Trophoblast cell (in vitro differentiated cells and primary cell): Measurements from ENCODE around the gene FRMD1.

Experiments used
- DNase-seq, 2 donors: peaks; one replicate each; pipeline ENCODE4 v3.0.0-alpha.2; 2016
- H2AFZ ChIP-seq: 2 replicates; pipeline ENCODE4 v1.6.1; 2013; ENCODE audit warnings: low read length, moderate library complexity, mild to moderate bottlenecking; ENCODE audit not compliant: insufficient read depth, poor library complexity
- H2AK5ac ChIP-seq: 2 replicates; pipeline ENCODE4 v1.6.1; 2013; ENCODE audit warnings: mild to moderate bottlenecking, low read length
- H2BK120ac ChIP-seq: 2 replicates; pipeline ENCODE4 v1.6.1; 2013; ENCODE audit warnings: low read length, mild to moderate bottlenecking, moderate library complexity; ENCODE audit not compliant: insufficient read depth, poor library complexity
- H2BK12ac ChIP-seq: 2 replicates; pipeline ENCODE4 v1.6.1; 2013; ENCODE audit warnings: mild to moderate bottlenecking, low read length, moderate library complexity
- H2BK5ac ChIP-seq: 2 replicates; pipeline ENCODE4 v1.6.1; 2013; ENCODE audit warnings: low read length, low read depth, moderate library complexity, mild to moderate bottlenecking; ENCODE audit not compliant: poor library complexity
- H3K14ac ChIP-seq: 2 replicates; pipeline ENCODE4 v1.6.1; 2013; ENCODE audit warnings: mild to moderate bottlenecking, low read length
- H3K18ac ChIP-seq: 2 replicates; pipeline ENCODE4 v1.6.1; 2013; ENCODE audit warnings: mild to moderate bottlenecking, low read length
- H3K23ac ChIP-seq: 2 replicates; pipeline ENCODE4 v1.6.1; 2013; ENCODE audit warnings: low read length
- H3K27ac ChIP-seq: 2 replicates; pipeline ENCODE4 v1.5.1; 2013; ENCODE audit warnings: low read depth, mild to moderate bottlenecking, inconsistent platforms, low read length, moderate library complexity
- H3K27me3 ChIP-seq: 2 replicates; pipeline ENCODE4 v1.6.1; 2013; ENCODE audit warnings: inconsistent platforms, mild to moderate bottlenecking, low read length, moderate library complexity; ENCODE audit not compliant: insufficient read depth
- H3K36me3 ChIP-seq, 2 experiments: 1 replicate in 1 of 2; 2 replicates in 1 of 2; pipeline ENCODE4 v1.6.1; 2013; ENCODE audit warnings: low read length in 2 of 2, mild to moderate bottlenecking in 2 of 2, moderate library complexity in 1 of 2; ENCODE audit not compliant: insufficient read depth in 2 of 2, control insufficient read depth in 1 of 2
- H3K4ac ChIP-seq: 2 replicates; pipeline ENCODE4 v1.6.1; 2013; ENCODE audit warnings: low read depth, mild to moderate bottlenecking, low read length, moderate library complexity
- H3K4me1 ChIP-seq, 2 experiments: 1 replicate in 1 of 2; 2 replicates in 1 of 2; pipeline ENCODE4 v1.6.1; 2013; ENCODE audit warnings: low read length in 2 of 2, mild to moderate bottlenecking in 2 of 2, moderate library complexity in 1 of 2; ENCODE audit not compliant: insufficient read depth in 2 of 2, control insufficient read depth in 1 of 2
- H3K4me2 ChIP-seq: 2 replicates; pipeline ENCODE4 v1.6.1; 2013; ENCODE audit warnings: inconsistent platforms, mild to moderate bottlenecking, low read length, moderate library complexity
- H3K4me3 ChIP-seq: 2 replicates; pipeline ENCODE4 v1.5.1; 2013; ENCODE audit warnings: mild to moderate bottlenecking, low read depth, low read length, inconsistent platforms
- H3K79me1 ChIP-seq: one replicate; pipeline ENCODE4 v1.6.1; 2013; ENCODE audit warnings: low read length
- H3K79me2 ChIP-seq: 2 replicates; pipeline ENCODE4 v1.6.1; 2013; ENCODE audit warnings: low read length, mild to moderate bottlenecking; ENCODE audit not compliant: control insufficient read depth, insufficient read depth, poor library complexity
- H3K9ac ChIP-seq: 2 replicates; pipeline ENCODE4 v1.6.1; 2013; ENCODE audit warnings: mild to moderate bottlenecking, low read length
- H3K9me3 ChIP-seq: 2 replicates; pipeline ENCODE4 v1.6.1; 2013; ENCODE audit warnings: low read depth, mild to moderate bottlenecking, control low read depth, inconsistent platforms, low read length; ENCODE audit not compliant: insufficient read depth
- H4K12ac ChIP-seq: 2 replicates; pipeline ENCODE4 v1.6.1; 2013; ENCODE audit warnings: low read depth, mild to moderate bottlenecking, low read length, moderate library complexity
- H4K8ac ChIP-seq: 2 replicates; pipeline ENCODE4 v1.6.1; 2013; ENCODE audit warnings: low read depth, mild to moderate bottlenecking, low read length, moderate library complexity
- H4K91ac ChIP-seq: one replicate; pipeline ENCODE4 v1.6.1; 2013; ENCODE audit warnings: low read depth, mild to moderate bottlenecking, low read length, moderate library complexity
- WGBS: extraction: QIAGEN DNeasy Blood & Tissue Kit; methylation state at CpG from one replicate; pipeline ENCODE4 v1.1.7; 2013; ENCODE audit warnings: missing lambda C conversion rate; ENCODE audit not compliant: insufficient read length, insufficient coverage; ENCODE audit errors: extremely low coverage; 5-methylcytosine and 5-hydroxymethylcytosine counted together

Gene FRMD1

GRCh38 chr6:168092541-168092940 is 13.5 kb upstream of the FRMD1 start:
- H2AFZ ChIP-seq = no peak overlapping the region
- no peak overlapping the region for H4K8ac ChIP-seq
- H3K18ac ChIP-seq = no peak overlapping the region
- H3K36me3 ChIP-seq = no peaks in the 10 kb centered on the region
- no peak overlapping the region for H3K27ac ChIP-seq
- H3K4ac ChIP-seq = no peak overlapping the region
- H4K12ac ChIP-seq = no peak overlapping the region
- peaks cover 4% of the 10 kb centered on the region for H3K79me1 ChIP-seq
- H3K14ac ChIP-seq = no peak overlapping the region
- H3K27me3 ChIP-seq = no peaks in the 10 kb centered on the region
- H2BK5ac ChIP-seq = no peak overlapping the region
- H3K4me1 ChIP-seq = peaks cover 13 to 15% of the 10 kb centered on the region in 2 experiments
- H4K91ac ChIP-seq = no peak overlapping the region
- H3K23ac ChIP-seq = no peak overlapping the region
- H3K4me2 ChIP-seq = no peak overlapping the region
- H3K4me3 ChIP-seq = no peak overlapping the region
- H3K9ac ChIP-seq = no peak overlapping the region
- H2BK120ac ChIP-seq = no peak overlapping the region
- H2AK5ac ChIP-seq = no peak overlapping the region
- H3K9me3 ChIP-seq = peaks cover 3% of the 10 kb centered on the region
- H2BK12ac ChIP-seq = no peak overlapping the region
- no CpG with 5 or more reads among the region's 8 CpGs for WGBS
- no peak for DNase-seq
- no peaks in the 10 kb centered on the region for H3K79me2 ChIP-seq

GRCh38 chr6:168091381-168092264 is 12.6 kb upstream of the FRMD1 start:
- Histone ChIP-seq H2AFZ (no peak overlapping the region), H3K9me3 (peaks cover 3% of the 10 kb centered on the region), H3K9ac (no peak overlapping the region), H2BK12ac (no peak overlapping the region), H3K23ac (no peak overlapping the region), H4K91ac (no peak overlapping the region), H3K36me3 (no peaks in the 10 kb centered on the region), H2BK120ac (no peak overlapping the region), H4K8ac (no peak overlapping the region), H2AK5ac (no peak overlapping the region), H3K4me3 (no peak overlapping the region), H4K12ac (no peak overlapping the region), H3K14ac (no peak overlapping the region), H3K4me2 (no peak overlapping the region), H3K4me1 (peaks cover 15 to 16% of the 10 kb centered on the region in 2 experiments), H3K79me1 (peaks cover 4% of the 10 kb centered on the region), H3K79me2 (no peaks in the 10 kb centered on the region), H3K18ac (no peak overlapping the region), H3K27me3 (no peaks in the 10 kb centered on the region), H3K27ac (no peak overlapping the region), H2BK5ac (no peak overlapping the region), H3K4ac (no peak overlapping the region)
- no peak for DNase-seq
- no CpG with 5 or more reads among the region's 28 CpGs for WGBS

- Histone ChIP-seq H3K9me3 (peaks cover 6% of the 10 kb centered on the region), H4K8ac (no peak overlapping the region), H3K27me3 (no peaks in the 10 kb centered on the region)
Measured at GRCh38 chr6:168090706-168091105, 11.7 kb upstream of the FRMD1 start.

GRCh38 chr6:168090064-168090690 is 11.2 kb upstream of the FRMD1 start:
- no peak overlapping the region for H2AFZ ChIP-seq
- H3K36me3 ChIP-seq = no peaks in the 10 kb centered on the region
- peaks cover 6% of the 10 kb centered on the region for H3K9me3 ChIP-seq
- H2AK5ac ChIP-seq = no peak overlapping the region
- H4K91ac ChIP-seq = no peak overlapping the region
- H3K79me1 ChIP-seq = peaks cover 4% of the 10 kb centered on the region
- no peak overlapping the region for H2BK5ac ChIP-seq
- no peak overlapping the region for H4K12ac ChIP-seq
- DNase-seq = no peak
- no CpG with 5 or more reads among the region's 16 CpGs for WGBS
- H4K8ac ChIP-seq = no peak overlapping the region
- H3K4ac ChIP-seq = no peak overlapping the region
- H3K4me1 ChIP-seq = peaks cover 15 to 16% of the 10 kb centered on the region in 2 experiments
- H3K23ac ChIP-seq = no peak overlapping the region
- no peak overlapping the region for H3K4me2 ChIP-seq
- no peak overlapping the region for H3K9ac ChIP-seq
- no peak overlapping the region for H3K18ac ChIP-seq
- H3K27me3 ChIP-seq = no peaks in the 10 kb centered on the region
- no peak overlapping the region for H2BK120ac ChIP-seq
- H3K4me3 ChIP-seq = no peak overlapping the region
- no peak overlapping the region for H3K27ac ChIP-seq
- H3K14ac ChIP-seq = no peak overlapping the region
- no peak overlapping the region for H2BK12ac ChIP-seq
- H3K79me2 ChIP-seq = no peaks in the 10 kb centered on the region

More at GRCh38 chr6:168090706-168091105, 11.7 kb upstream of the FRMD1 start:
- no peak overlapping the region for H2AFZ ChIP-seq
- DNase-seq = no peak
- H2BK12ac ChIP-seq = no peak overlapping the region
- H3K14ac ChIP-seq = no peak overlapping the region
- H2BK120ac ChIP-seq = no peak overlapping the region
- no peak overlapping the region for H4K12ac ChIP-seq
- H3K9ac ChIP-seq = no peak overlapping the region
- no peak overlapping the region for H3K4ac ChIP-seq
- no peaks in the 10 kb centered on the region for H3K79me2 ChIP-seq
- no peak overlapping the region for H3K4me3 ChIP-seq
- no peaks in the 10 kb centered on the region for H3K36me3 ChIP-seq
- no CpG with 5 or more reads among the region's 17 CpGs for WGBS
- H2BK5ac ChIP-seq = no peak overlapping the region
- no peak overlapping the region for H2AK5ac ChIP-seq
- no peak overlapping the region for H3K18ac ChIP-seq
- H3K27ac ChIP-seq = no peak overlapping the region
- H3K4me1 ChIP-seq = peaks cover 15 to 16% of the 10 kb centered on the region in 2 experiments
- H3K4me2 ChIP-seq = no peak overlapping the region
- no peak overlapping the region for H3K23ac ChIP-seq
- H4K91ac ChIP-seq = no peak overlapping the region
- peaks cover 4% of the 10 kb centered on the region for H3K79me1 ChIP-seq
